Activated CD8-positive, alpha-beta memory T cell treated with anti-CD3 and anti-CD28 coated beads for 48 hours (primary cell): ENCODE results near the gene GPR107.

Experiments used
- DNase-seq, 3 experiments: peaks; one replicate each; pipeline ENCODE4 v3.0.0-alpha.2; 2020; ENCODE audit warnings: low read depth in 2 of 3, low spot score in 2 of 3

The GPR107 gene

GRCh38 chr9:130053109-130053503 lies 600 bp upstream of the GPR107 start:
- no peak for DNase-seq

- no peak for DNase-seq
Observed at GRCh38 chr9:130054325-130054786, 650 bp downstream of the GPR107 start.

- no peak for DNase-seq
Observed at GRCh38 chr9:130054820-130055219, 1.1 kb downstream of the GPR107 start.

GRCh38 chr9:130058154-130058553 lies 4.4 kb downstream of the GPR107 start:
- DNase-seq: no peak

- DNase-seq: no peak
Observed at GRCh38 chr9:130058887-130059286, 5.2 kb downstream of the GPR107 start.

GRCh38 chr9:130060296-130060695 lies 6.6 kb downstream of the GPR107 start:
- no peak for DNase-seq

GRCh38 chr9:130062750-130063149 lies 9.0 kb downstream of the GPR107 start:
- no peak for DNase-seq

- no peak for DNase-seq
Observed at GRCh38 chr9:130064621-130065020, 10.9 kb downstream of the GPR107 start.

- no peak for DNase-seq
Observed at GRCh38 chr9:130069048-130069447, 15.3 kb downstream of the GPR107 start.

- DNase-seq: no peak
Observed at GRCh38 chr9:130072515-130073235, 19.0 kb downstream of the GPR107 start.

GRCh38 chr9:130073373-130073772 lies 19.7 kb downstream of the GPR107 start:
- DNase-seq: no peak

GRCh38 chr9:130078547-130078946 lies 24.8 kb downstream of the GPR107 start:
- DNase-seq: no peak

GRCh38 chr9:130084337-130084736 lies 30.6 kb downstream of the GPR107 start:
- DNase-seq: no peak

- DNase-seq: no peak
Observed at GRCh38 chr9:130088051-130088450, 34.3 kb downstream of the GPR107 start.

GRCh38 chr9:130089141-130089540 lies 35.4 kb downstream of the GPR107 start:
- DNase-seq: no peak

- no peak for DNase-seq
Observed at GRCh38 chr9:130090915-130091314, 37.2 kb downstream of the GPR107 start.

GRCh38 chr9:130092910-130093309 lies 39.2 kb downstream of the GPR107 start:
- DNase-seq: no peak

GRCh38 chr9:130095872-130096271 lies 42.2 kb downstream of the GPR107 start:
- DNase-seq: no peak

- no peak for DNase-seq
Observed at GRCh38 chr9:130100681-130101080, 47.0 kb downstream of the GPR107 start.

- no peak for DNase-seq
Observed at GRCh38 chr9:130101915-130102314, 48.2 kb downstream of the GPR107 start.

- no peak for DNase-seq
Observed at GRCh38 chr9:130104491-130105193, 50.9 kb downstream of the GPR107 start.

- DNase-seq: no peak
Observed at GRCh38 chr9:130106860-130107233, 53.1 kb downstream of the GPR107 start.
